WTC11 (cell line): ENCODE data around the gene USP10. TPM values are rescaled to one million over a fixed set of nuclear protein-coding genes. Genes with fewer than 3 reads are reported as not detected.

Experiments used
- ATAC-seq: fragments of 200-7000 bp; cut with Tn5 transposase; 2 replicates; pipeline ENCODE4 v1.10.0; 2021; ENCODE audit warnings: mild to moderate bottlenecking, moderate library complexity
- Bru-seq: library from RNA; stranded (reverse); fragments of 400-500 nt; gene quantifications from one replicate; lab custom pipeline; 2021; lab: Mats Ljungman, UMichigan
- CTCF ChIA-PET: fragments of 300-600 bp; sonication (Branson Sonifier 250); formaldehyde crosslinking; loops from one replicate; lab custom pipeline; 2021; ENCODE audit warnings: antibody characterized with exemption; lab: Charles Lee
- POLR2A ChIA-PET: fragments of 350-600 bp; sonication (Branson Sonifier 250); formaldehyde crosslinking; loops from one replicate; lab custom pipeline; 2021; ENCODE audit warnings: antibody characterized with exemption; lab: Charles Lee
- DNase-seq: peaks from one replicate; pipeline ENCODE4 v3.0.0; 2021; ENCODE audit warnings: low spot score
- H3K27ac Mint-ChIP-seq: 2 replicates; pipeline ENCODE4 v1.8.0; 2021; ENCODE audit warnings: mixed read lengths
- H3K27me3 Mint-ChIP-seq: 2 replicates; pipeline ENCODE4 v1.8.0; 2021; ENCODE audit warnings: low read depth, mild to moderate bottlenecking, moderate library complexity, mixed read lengths
- H3K36me3 Mint-ChIP-seq: 2 replicates; pipeline ENCODE4 v1.8.0; 2021; ENCODE audit warnings: mixed read lengths
- H3K4me1 Mint-ChIP-seq: 2 replicates; pipeline ENCODE4 v1.8.0; 2022; ENCODE audit warnings: mixed read lengths
- H3K4me3 Mint-ChIP-seq: 2 replicates; pipeline ENCODE4 v1.8.0; 2021; ENCODE audit warnings: mild to moderate bottlenecking, moderate library complexity, mixed read lengths
- H3K9me3 Mint-ChIP-seq: 2 replicates; pipeline ENCODE4 v1.8.0; 2021; ENCODE audit warnings: mixed read lengths
- CREM ChIP-seq: sonication (generic); formaldehyde crosslinking; IDR thresholded peaks from 2 replicates; pipeline ENCODE4 v1.8.1; 2022; ENCODE audit warnings: mild to moderate bottlenecking, missing genetic modification reagents, moderate library complexity
- FOXJ3 ChIP-seq: sonication (generic); formaldehyde crosslinking; IDR thresholded peaks from 2 replicates; pipeline ENCODE4 v1.9.0; 2021; ENCODE audit warnings: missing genetic modification reagents, mild to moderate bottlenecking, borderline replicate concordance
- FOXP1 ChIP-seq: sonication (generic); formaldehyde crosslinking; IDR thresholded peaks from 2 replicates; pipeline ENCODE4 v1.8.0; 2022; ENCODE audit warnings: missing genetic modification reagents, mild to moderate bottlenecking, moderate library complexity, borderline replicate concordance
- GTF2I ChIP-seq: fragments of 250-450 bp; sonication (Bioruptor Pico); conservative IDR thresholded peaks from 2 replicates; pipeline ENCODE4 v1.4.0; 2021; ENCODE audit warnings: mild to moderate bottlenecking
- JAZF1 ChIP-seq: fragments of 250-450 bp; sonication (Bioruptor Pico); IDR thresholded peaks from 2 replicates; pipeline ENCODE4 v1.9.0; 2021; ENCODE audit warnings: moderate library complexity, mild to moderate bottlenecking, inconsistent platforms
- NFATC4 ChIP-seq: fragments of 250-450 bp; sonication (Bioruptor Pico); IDR thresholded peaks from 2 replicates; pipeline ENCODE4 v1.9.0; 2021; ENCODE audit warnings: mild to moderate bottlenecking
- NFYB ChIP-seq: sonication (generic); formaldehyde crosslinking; conservative IDR thresholded peaks from 2 replicates; pipeline ENCODE4 v1.8.0; 2022; ENCODE audit warnings: low read depth, missing genetic modification reagents
- SMAD3 ChIP-seq: sonication (generic); formaldehyde crosslinking; IDR thresholded peaks from 2 replicates; pipeline ENCODE4 v1.8.0; 2022; ENCODE audit warnings: missing genetic modification reagents, mild to moderate bottlenecking, borderline replicate concordance
- SP1 ChIP-seq: sonication (generic); formaldehyde crosslinking; conservative IDR thresholded peaks from 2 replicates; pipeline ENCODE4 v1.8.1; 2022; ENCODE audit warnings: missing genetic modification reagents
- long read RNA-seq, 3 experiments: library from RNA in 1 of 3; library from capped mRNA in 1 of 3; library from polyadenylated mRNA in 1 of 3; unstranded in 2 of 3; stranded (forward) in 1 of 3; transcript quantifications; one replicate each; pipeline ENCODE4 v2.0.0, GENCODE V29; 2021
- total RNA-seq: library from RNA; stranded (reverse); gene quantifications from 3 replicates; pipeline ENCODE4 v1.2.3, GENCODE V29; 2021
- TF ChIP-seq, protein P1 (sequence below): fragments of 250-450 bp; sonication (Bioruptor Pico); IDR thresholded peaks from 2 replicates; pipeline ENCODE4 v1.9.0; 2021; ENCODE audit warnings: moderate library complexity, mild to moderate bottlenecking, inconsistent platforms, borderline replicate concordance
- TF ChIP-seq, protein P2 (sequence below): sonication (generic); formaldehyde crosslinking; IDR thresholded peaks from 2 replicates; pipeline ENCODE4 v1.8.1; 2022; ENCODE audit warnings: mild to moderate bottlenecking, moderate library complexity, missing genetic modification reagents
- TF ChIP-seq, protein P3 (sequence below): sonication (generic); formaldehyde crosslinking; IDR thresholded peaks from 2 replicates; pipeline ENCODE4 v1.8.1; 2023; ENCODE audit warnings: mild to moderate bottlenecking, missing genetic modification reagents
- TF ChIP-seq, protein P4 (sequence below): sonication (generic); formaldehyde crosslinking; IDR thresholded peaks from 2 replicates; pipeline ENCODE4 v1.8.1; 2023; ENCODE audit warnings: mild to moderate bottlenecking, missing genetic modification reagents
- TF ChIP-seq, protein P5 (sequence below): sonication (generic); formaldehyde crosslinking; IDR thresholded peaks from 2 replicates; pipeline ENCODE4 v1.8.0; 2023; ENCODE audit warnings: missing genetic modification reagents
- TF ChIP-seq, protein P6 (sequence below): fragments of 200-600 bp; IDR thresholded peaks from 2 replicates; pipeline ENCODE4 v1.8.0; 2022; ENCODE audit warnings: antibody characterized with exemption
- TF ChIP-seq, protein P7 (sequence below): sonication (generic); formaldehyde crosslinking; IDR thresholded peaks from 2 replicates; pipeline ENCODE4 v1.8.1; 2023; ENCODE audit warnings: mild to moderate bottlenecking, moderate library complexity, missing genetic modification reagents
- TF ChIP-seq, protein P8 (sequence below): sonication (generic); formaldehyde crosslinking; conservative IDR thresholded peaks from 2 replicates; pipeline ENCODE4 v1.8.1; 2023; ENCODE audit warnings: mild to moderate bottlenecking, low read depth, missing genetic modification reagents, moderate library complexity

Gene USP10, protein sequence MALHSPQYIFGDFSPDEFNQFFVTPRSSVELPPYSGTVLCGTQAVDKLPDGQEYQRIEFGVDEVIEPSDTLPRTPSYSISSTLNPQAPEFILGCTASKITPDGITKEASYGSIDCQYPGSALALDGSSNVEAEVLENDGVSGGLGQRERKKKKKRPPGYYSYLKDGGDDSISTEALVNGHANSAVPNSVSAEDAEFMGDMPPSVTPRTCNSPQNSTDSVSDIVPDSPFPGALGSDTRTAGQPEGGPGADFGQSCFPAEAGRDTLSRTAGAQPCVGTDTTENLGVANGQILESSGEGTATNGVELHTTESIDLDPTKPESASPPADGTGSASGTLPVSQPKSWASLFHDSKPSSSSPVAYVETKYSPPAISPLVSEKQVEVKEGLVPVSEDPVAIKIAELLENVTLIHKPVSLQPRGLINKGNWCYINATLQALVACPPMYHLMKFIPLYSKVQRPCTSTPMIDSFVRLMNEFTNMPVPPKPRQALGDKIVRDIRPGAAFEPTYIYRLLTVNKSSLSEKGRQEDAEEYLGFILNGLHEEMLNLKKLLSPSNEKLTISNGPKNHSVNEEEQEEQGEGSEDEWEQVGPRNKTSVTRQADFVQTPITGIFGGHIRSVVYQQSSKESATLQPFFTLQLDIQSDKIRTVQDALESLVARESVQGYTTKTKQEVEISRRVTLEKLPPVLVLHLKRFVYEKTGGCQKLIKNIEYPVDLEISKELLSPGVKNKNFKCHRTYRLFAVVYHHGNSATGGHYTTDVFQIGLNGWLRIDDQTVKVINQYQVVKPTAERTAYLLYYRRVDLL
- total RNA-seq, result 138 to 152 TPM (median 139 TPM) in 3 replicates
- Bru-seq, nascent RNA, result percentile 92 among the genes with signal in this experiment
- long read RNA-seq, experiment 1, transcript USP10-207 (12 exons, 1,315 nt), result minor isoform, 29 of 1,288 reads
- long read RNA-seq, experiment 1, transcript USP10-219 (15 exons, 2,717 nt), result minor isoform, 17 of 1,288 reads
- long read RNA-seq, experiment 1, transcript USP10-201 (14 exons, 3,009 nt), result major isoform, 925 of 1,288 reads
- long read RNA-seq, experiment 1, partial matches to known transcripts, result 78 of 1,288 reads
- long read RNA-seq, experiment 1, other reads (novel, unspliced or antisense), result 235 of 1,288 reads
- long read RNA-seq, experiment 2, transcript USP10-201 (14 exons, 3,009 nt), result major isoform, 40 of 148 reads
- long read RNA-seq, experiment 2, partial matches to known transcripts, result 68 of 148 reads
- long read RNA-seq, experiment 2, other reads (novel, unspliced or antisense), result 40 of 148 reads
- long read RNA-seq, experiment 3, transcript USP10-207 (12 exons, 1,315 nt), result minor isoform, 14 of 115 reads
- long read RNA-seq, experiment 3, transcript USP10-201 (14 exons, 3,009 nt), result major isoform, 47 of 115 reads
- long read RNA-seq, experiment 3, partial matches to known transcripts, result 26 of 115 reads
- long read RNA-seq, experiment 3, other reads (novel, unspliced or antisense), result 26 of 115 reads

DNA sequence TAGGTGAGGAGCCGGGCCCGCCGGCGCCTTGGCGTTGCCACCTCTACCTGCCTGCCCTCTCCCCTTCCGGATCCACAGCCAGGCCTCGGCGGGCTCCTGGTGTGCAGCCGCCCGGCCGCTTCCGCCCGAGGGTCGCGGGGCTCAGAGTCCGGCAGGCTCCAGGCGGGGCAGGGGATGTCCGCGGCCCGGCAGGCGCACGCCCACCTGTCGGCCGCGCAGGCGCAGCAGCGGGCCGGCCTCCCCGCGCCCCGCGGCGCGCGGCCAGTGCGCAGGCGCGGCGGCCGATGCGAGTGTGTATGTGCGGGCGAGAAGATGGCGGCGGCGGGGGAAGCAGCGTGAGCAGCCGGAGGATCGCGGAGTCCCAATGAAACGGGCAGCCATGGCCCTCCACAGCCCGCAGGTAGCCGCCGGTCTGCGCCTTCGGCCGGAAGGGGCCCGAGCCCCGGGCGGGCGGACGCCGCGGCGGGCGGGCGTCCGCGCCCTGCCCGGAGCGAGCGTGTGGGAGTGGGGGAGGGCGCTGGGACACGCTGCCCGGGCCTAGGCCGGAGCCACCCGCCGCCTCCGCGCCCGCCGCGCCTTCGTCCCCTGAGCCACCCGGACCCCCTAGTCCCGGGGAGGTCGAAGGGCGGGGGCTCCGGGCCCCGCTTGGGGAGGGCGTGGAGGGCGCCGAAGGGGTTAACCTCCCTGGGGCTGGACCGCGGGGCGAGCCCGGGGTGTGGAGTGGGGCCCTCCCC is at the start of gene USP10:
Gene USP10 (plus strand): TSS at position 289 of the 734 bp plus-strand sequence. CDS start 91 bp downstream, at position 380.
- ChIA-PET CTCF (interaction anchor here (1.0 to 2.9 kb wide), 4 partner anchors 26 to 40 kb away, joined by 3 to 16 read pairs (median 7); no protein-coding TSS in a partner anchor), POLR2A (interaction anchor here (1.3 to 1.4 kb wide), 2 partner anchors 27 kb away, joined by 3 to 5 read pairs; no protein-coding TSS in a partner anchor)
- peaks cover 6% of the 10 kb centered on the region for H3K9me3 Mint-ChIP-seq
- peak within 1 kb of the TSS; percentile 97 for H3K4me3 Mint-ChIP-seq
- DNase-seq, result peak; percentile 87
- ATAC-seq, result peak; percentile 95
- H3K4me1 Mint-ChIP-seq, result peaks cover 41% of the 10 kb centered on the region
- no peaks in the 10 kb centered on the region for H3K27me3 Mint-ChIP-seq
- H3K27ac Mint-ChIP-seq, result peak within 1 kb of the TSS; percentile 97
- no peaks in the 10 kb centered on the region for H3K36me3 Mint-ChIP-seq
- TF ChIP-seq, protein P1, sequence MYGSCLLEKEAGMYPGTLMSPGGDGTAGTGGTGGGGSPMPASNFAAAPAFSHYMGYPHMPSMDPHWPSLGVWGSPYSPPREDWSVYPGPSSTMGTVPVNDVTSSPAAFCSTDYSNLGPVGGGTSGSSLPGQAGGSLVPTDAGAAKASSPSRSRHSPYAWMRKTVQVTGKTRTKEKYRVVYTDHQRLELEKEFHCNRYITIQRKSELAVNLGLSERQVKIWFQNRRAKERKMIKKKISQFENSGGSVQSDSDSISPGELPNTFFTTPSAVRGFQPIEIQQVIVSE, result no peak
- no peak for TF ChIP-seq NFYB
- no peak for TF ChIP-seq GTF2I (CRISPR knock-in tag)
- TF ChIP-seq, protein P2, sequence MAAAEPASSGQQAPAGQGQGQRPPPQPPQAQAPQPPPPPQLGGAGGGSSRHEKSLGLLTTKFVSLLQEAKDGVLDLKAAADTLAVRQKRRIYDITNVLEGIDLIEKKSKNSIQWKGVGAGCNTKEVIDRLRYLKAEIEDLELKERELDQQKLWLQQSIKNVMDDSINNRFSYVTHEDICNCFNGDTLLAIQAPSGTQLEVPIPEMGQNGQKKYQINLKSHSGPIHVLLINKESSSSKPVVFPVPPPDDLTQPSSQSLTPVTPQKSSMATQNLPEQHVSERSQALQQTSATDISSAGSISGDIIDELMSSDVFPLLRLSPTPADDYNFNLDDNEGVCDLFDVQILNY (CRISPR knock-in tag), result peak; percentile 49; the same call in 1 of the 2 replicates
- 0 out of 2 replicates have a peak, but pooled peaks have one; percentile 37 for TF ChIP-seq CREM (CRISPR knock-in tag)
- TF ChIP-seq, protein P3, sequence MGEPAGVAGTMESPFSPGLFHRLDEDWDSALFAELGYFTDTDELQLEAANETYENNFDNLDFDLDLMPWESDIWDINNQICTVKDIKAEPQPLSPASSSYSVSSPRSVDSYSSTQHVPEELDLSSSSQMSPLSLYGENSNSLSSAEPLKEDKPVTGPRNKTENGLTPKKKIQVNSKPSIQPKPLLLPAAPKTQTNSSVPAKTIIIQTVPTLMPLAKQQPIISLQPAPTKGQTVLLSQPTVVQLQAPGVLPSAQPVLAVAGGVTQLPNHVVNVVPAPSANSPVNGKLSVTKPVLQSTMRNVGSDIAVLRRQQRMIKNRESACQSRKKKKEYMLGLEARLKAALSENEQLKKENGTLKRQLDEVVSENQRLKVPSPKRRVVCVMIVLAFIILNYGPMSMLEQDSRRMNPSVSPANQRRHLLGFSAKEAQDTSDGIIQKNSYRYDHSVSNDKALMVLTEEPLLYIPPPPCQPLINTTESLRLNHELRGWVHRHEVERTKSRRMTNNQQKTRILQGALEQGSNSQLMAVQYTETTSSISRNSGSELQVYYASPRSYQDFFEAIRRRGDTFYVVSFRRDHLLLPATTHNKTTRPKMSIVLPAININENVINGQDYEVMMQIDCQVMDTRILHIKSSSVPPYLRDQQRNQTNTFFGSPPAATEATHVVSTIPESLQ, result no peak
- TF ChIP-seq FOXJ3 (CRISPR knock-in tag), result no peak
- TF ChIP-seq NFATC4 (CRISPR knock-in tag), result no peak
- TF ChIP-seq FOXP1 (CRISPR knock-in tag), result no peak
- TF ChIP-seq, protein P4, sequence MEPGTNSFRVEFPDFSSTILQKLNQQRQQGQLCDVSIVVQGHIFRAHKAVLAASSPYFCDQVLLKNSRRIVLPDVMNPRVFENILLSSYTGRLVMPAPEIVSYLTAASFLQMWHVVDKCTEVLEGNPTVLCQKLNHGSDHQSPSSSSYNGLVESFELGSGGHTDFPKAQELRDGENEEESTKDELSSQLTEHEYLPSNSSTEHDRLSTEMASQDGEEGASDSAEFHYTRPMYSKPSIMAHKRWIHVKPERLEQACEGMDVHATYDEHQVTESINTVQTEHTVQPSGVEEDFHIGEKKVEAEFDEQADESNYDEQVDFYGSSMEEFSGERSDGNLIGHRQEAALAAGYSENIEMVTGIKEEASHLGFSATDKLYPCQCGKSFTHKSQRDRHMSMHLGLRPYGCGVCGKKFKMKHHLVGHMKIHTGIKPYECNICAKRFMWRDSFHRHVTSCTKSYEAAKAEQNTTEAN (CRISPR knock-in tag), result no peak
- TF ChIP-seq SMAD3 (CRISPR knock-in tag), result 0 out of 2 replicates have a peak, but pooled peaks have one; percentile 24
- TF ChIP-seq, protein P5, sequence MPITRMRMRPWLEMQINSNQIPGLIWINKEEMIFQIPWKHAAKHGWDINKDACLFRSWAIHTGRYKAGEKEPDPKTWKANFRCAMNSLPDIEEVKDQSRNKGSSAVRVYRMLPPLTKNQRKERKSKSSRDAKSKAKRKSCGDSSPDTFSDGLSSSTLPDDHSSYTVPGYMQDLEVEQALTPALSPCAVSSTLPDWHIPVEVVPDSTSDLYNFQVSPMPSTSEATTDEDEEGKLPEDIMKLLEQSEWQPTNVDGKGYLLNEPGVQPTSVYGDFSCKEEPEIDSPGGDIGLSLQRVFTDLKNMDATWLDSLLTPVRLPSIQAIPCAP (CRISPR knock-in tag), result 0 out of 2 replicates have a peak, but pooled peaks have one; percentile 60
- peak; percentile 61; the same call in 1 of the 2 replicates for TF ChIP-seq SP1 (CRISPR knock-in tag)
- no peak for TF ChIP-seq JAZF1 (CRISPR knock-in tag)
- TF ChIP-seq, protein P6, sequence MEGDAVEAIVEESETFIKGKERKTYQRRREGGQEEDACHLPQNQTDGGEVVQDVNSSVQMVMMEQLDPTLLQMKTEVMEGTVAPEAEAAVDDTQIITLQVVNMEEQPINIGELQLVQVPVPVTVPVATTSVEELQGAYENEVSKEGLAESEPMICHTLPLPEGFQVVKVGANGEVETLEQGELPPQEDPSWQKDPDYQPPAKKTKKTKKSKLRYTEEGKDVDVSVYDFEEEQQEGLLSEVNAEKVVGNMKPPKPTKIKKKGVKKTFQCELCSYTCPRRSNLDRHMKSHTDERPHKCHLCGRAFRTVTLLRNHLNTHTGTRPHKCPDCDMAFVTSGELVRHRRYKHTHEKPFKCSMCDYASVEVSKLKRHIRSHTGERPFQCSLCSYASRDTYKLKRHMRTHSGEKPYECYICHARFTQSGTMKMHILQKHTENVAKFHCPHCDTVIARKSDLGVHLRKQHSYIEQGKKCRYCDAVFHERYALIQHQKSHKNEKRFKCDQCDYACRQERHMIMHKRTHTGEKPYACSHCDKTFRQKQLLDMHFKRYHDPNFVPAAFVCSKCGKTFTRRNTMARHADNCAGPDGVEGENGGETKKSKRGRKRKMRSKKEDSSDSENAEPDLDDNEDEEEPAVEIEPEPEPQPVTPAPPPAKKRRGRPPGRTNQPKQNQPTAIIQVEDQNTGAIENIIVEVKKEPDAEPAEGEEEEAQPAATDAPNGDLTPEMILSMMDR, result no peak
- TF ChIP-seq, protein P7, sequence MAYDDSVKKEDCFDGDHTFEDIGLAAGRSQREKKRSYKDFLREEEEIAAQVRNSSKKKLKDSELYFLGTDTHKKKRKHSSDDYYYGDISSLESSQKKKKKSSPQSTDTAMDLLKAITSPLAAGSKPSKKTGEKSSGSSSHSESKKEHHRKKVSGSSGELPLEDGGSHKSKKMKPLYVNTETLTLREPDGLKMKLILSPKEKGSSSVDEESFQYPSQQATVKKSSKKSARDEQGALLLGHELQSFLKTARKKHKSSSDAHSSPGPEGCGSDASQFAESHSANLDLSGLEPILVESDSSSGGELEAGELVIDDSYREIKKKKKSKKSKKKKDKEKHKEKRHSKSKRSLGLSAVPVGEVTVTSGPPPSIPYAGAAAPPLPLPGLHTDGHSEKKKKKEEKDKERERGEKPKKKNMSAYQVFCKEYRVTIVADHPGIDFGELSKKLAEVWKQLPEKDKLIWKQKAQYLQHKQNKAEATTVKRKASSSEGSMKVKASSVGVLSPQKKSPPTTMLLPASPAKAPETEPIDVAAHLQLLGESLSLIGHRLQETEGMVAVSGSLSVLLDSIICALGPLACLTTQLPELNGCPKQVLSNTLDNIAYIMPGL (CRISPR knock-in tag), result 0 out of 2 replicates have a peak, but pooled peaks have one; percentile 34
- TF ChIP-seq, protein P8, sequence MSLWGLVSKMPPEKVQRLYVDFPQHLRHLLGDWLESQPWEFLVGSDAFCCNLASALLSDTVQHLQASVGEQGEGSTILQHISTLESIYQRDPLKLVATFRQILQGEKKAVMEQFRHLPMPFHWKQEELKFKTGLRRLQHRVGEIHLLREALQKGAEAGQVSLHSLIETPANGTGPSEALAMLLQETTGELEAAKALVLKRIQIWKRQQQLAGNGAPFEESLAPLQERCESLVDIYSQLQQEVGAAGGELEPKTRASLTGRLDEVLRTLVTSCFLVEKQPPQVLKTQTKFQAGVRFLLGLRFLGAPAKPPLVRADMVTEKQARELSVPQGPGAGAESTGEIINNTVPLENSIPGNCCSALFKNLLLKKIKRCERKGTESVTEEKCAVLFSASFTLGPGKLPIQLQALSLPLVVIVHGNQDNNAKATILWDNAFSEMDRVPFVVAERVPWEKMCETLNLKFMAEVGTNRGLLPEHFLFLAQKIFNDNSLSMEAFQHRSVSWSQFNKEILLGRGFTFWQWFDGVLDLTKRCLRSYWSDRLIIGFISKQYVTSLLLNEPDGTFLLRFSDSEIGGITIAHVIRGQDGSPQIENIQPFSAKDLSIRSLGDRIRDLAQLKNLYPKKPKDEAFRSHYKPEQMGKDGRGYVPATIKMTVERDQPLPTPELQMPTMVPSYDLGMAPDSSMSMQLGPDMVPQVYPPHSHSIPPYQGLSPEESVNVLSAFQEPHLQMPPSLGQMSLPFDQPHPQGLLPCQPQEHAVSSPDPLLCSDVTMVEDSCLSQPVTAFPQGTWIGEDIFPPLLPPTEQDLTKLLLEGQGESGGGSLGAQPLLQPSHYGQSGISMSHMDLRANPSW, result no peak
